Heart right ventricle (tissue), 16 donors: ENCODE results near the gene CA4. TPM values are rescaled to one million over a fixed set of nuclear protein-coding genes. Genes with fewer than 3 reads are reported as not detected.
A peak's percentile ranks its signal among the peaks of the same experiment; 100 is the strongest.

Experiments
- ATAC-seq, 8 donors: fragments of 200-7000 bp; cut with Tn5 transposase; one replicate each; pipeline ENCODE4 v1.9.1; 2020; ENCODE audit warnings: mild to moderate bottlenecking in 8 of 8, moderate library complexity in 8 of 8, moderate number of reproducible peaks in 1 of 8
- DNase-seq, 2 donors: peaks; one replicate each; pipeline ENCODE4 v3.0.0-alpha.2; 2020
- H3K27ac ChIP-seq, 10 donors: fragments of 200-600 bp; sonication (generic) in 2 of 10; one replicate each; pipeline versions ENCODE4 v1.5.0 to v1.8.0; 2020 to 2022; ENCODE audit warnings: mild to moderate bottlenecking in 3 of 10
- H3K27me3 ChIP-seq, 7 donors: fragments of 200-600 bp; one replicate each; pipeline ENCODE4 v1.8.0; 2021 to 2022; ENCODE audit warnings: mild to moderate bottlenecking in 2 of 7
- H3K36me3 ChIP-seq, 9 donors: fragments of 200-600 bp; sonication (generic) in 1 of 9; one replicate each; pipeline versions ENCODE4 v1.5.0 to v1.8.0; 2020 to 2022; ENCODE audit warnings: mild to moderate bottlenecking in 2 of 9
- H3K4me1 ChIP-seq, 9 donors: fragments of 200-600 bp; sonication (generic) in 1 of 9; one replicate each; pipeline versions ENCODE4 v1.5.0 to v1.8.0; 2020 to 2022; ENCODE audit warnings: mild to moderate bottlenecking in 4 of 9
- H3K4me3 ChIP-seq, 10 donors: fragments of 200-600 bp; sonication (generic) in 2 of 10; one replicate each; pipeline versions ENCODE4 v1.5.0 to v1.8.0; 2020 to 2022; ENCODE audit warnings: mild to moderate bottlenecking in 7 of 10, moderate library complexity in 2 of 10
- H3K9me3 ChIP-seq, 11 donors: fragments of 200-600 bp in 10 of 11; sonication (generic) in 2 of 11; one replicate each; pipeline versions ENCODE4 v1.5.0 to v1.8.0; 2013 to 2022; ENCODE audit warnings: mild to moderate bottlenecking in 2 of 11, control low read depth in 1 of 11, moderate library complexity in 1 of 11
- WGBS, 2 donors: extraction: QIAGEN DNeasy Blood & Tissue Kit; methylation state at CpG; one replicate each; pipeline ENCODE4 v1.1.7; 2013; ENCODE audit warnings: inconsistent platforms in 1 of 2; 5-methylcytosine and 5-hydroxymethylcytosine counted together
- intact Hi-C, 10 donors: fragments of 100-400 bp; cut with DNase I; formaldehyde crosslinking; loops; one replicate each; pipeline versions ENCODE4 v1.11.1 to v1.14.2; 2022
- polyA plus RNA-seq, 2 donors: library from polyadenylated mRNA; stranded (reverse); fragments of 200-250 nt; gene quantifications; one replicate each; pipeline ENCODE4 v1.2.3, GENCODE V29; 2013
- total RNA-seq, 10 donors: library from RNA; stranded (reverse); fragmentation: NEBNext Ultra II Directional in 3 of 10; extraction: Animal tissue kit (Norgen Biotek cat#: 25700) in 3 of 10; gene quantifications; one replicate each; pipeline versions ENCODE4 v1.2.1 to v1.2.4, GENCODE V29; 2021 to 2023
- TF ChIP-seq, protein P1 (sequence below), 9 donors: fragments of 200-600 bp; sonication (generic) in 2 of 9; IDR thresholded peaks; one replicate each; pipeline versions ENCODE4 v1.5.0 to v1.8.0; 2021 to 2022; ENCODE audit warnings: antibody characterized with exemption in 9 of 9, mild to moderate bottlenecking in 5 of 9, moderate library complexity in 1 of 9
- donor health status: Arrhythmogenic right ventricular cardiomyopathy.
- donor health status: ischemic (EF 13 %, LVEDD 7.1; RV severe dilation, severe dysfunction).
- donor health status: healthy with polysubstance abuse.
- donor health status: DM: no; HTN: yes; CAD: no.
- donor health status: DM: no; HTN: no; CAD: no.
- donor health status: ischemic (EF 25% LVEDD 6.9; RV normal size, moderate dysfunction).
- donor health status: ischemic (EF 25% LVEDD 5.7; RV mildly dilated, moderate dysfunction).
- donor health status: healthy.
- donor health status: DM: yes; HTN: yes; CAD: no.
- donor health status: Ischemic cardiomyopathy.
- donor health status: ischemic (EF 35%, LVEDD 5.7; RV mildly dilated, moderate dysfunction).
- donor health status: nonischemic (EF 11% LVEDD 7.7; RV severe dilation, severe dysfunction).
- donor health status: DM: yes; HTN: yes; CAD: no.
- donor health status: PGD.
- donor health status: ischemic (EF 29% LVEDD 5.4; RV normal size, mild dysfunction).
- donor health status: nonischemic (EF 23%, LVEDD 6.1; RV moderate dilation, normal function).

CA4 gene
- total and polyA plus RNA-seq, 12 donors: 5.7 to 57.8 (median 16.2) TPM

DNA sequence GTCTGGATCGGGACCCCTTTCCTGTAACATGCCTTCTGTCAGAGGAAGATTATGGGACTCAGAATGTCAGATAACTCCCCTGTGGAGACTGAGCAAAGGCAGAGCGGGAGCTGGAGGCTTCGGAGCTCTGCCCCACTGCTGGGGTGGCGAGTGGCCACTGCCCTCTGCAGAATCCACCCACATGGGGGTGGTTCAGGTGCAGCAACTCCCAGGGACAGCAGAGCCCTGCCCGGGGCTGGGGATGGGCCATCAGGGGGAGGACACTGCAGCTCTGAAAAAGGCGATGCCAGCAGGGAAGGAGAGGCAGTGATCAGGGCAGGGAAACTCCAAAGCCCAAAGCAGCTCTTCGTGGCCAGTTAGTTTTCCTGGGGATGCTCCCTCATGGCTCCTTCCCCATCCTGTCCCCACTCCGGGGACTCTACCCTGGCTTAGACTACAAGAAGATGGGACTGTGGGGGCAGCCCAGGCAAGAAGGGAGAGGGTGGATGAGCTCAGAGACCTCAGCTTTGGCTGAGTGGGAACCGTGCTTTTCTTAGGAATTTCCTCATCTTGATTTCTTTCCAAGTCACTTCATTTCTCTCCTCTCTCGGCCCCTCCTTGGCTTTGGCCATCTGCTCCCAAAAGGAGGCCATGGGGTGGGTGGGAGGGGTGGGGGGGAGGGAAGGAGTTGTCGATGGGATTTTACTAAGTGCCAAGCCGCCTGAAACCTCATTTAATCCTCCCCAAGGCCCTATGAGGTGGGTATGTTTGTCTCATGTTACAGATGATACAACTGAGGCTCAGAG is 4.0 kb downstream of the CA4 start:
- intact Hi-C loops: loop anchor here in 1 of 10 donors (5.0 kb wide), 1 partner anchor 274 kb away; no protein-coding TSS in a partner anchor
- ATAC-seq (peak in 3 of 8 donors; percentile 12 to 26 (median 15)), DNase-seq (no peak)
- no peaks in the 10 kb centered on the region for H3K36me3 ChIP-seq
- 42 to 54% methylated on average over 12 of the region's 12 CpGs for WGBS, 2 donors
- no peaks in the 10 kb centered on the region for H3K9me3 ChIP-seq
- H3K27me3 ChIP-seq: peaks cover 14 to 81% (median 49%) of the 10 kb centered on the region in 7 donors
- peak overlapping the region in 3 of 10 donors; percentile 5 to 10 (median 7) for H3K4me3 ChIP-seq
- TF ChIP-seq, protein P1, sequence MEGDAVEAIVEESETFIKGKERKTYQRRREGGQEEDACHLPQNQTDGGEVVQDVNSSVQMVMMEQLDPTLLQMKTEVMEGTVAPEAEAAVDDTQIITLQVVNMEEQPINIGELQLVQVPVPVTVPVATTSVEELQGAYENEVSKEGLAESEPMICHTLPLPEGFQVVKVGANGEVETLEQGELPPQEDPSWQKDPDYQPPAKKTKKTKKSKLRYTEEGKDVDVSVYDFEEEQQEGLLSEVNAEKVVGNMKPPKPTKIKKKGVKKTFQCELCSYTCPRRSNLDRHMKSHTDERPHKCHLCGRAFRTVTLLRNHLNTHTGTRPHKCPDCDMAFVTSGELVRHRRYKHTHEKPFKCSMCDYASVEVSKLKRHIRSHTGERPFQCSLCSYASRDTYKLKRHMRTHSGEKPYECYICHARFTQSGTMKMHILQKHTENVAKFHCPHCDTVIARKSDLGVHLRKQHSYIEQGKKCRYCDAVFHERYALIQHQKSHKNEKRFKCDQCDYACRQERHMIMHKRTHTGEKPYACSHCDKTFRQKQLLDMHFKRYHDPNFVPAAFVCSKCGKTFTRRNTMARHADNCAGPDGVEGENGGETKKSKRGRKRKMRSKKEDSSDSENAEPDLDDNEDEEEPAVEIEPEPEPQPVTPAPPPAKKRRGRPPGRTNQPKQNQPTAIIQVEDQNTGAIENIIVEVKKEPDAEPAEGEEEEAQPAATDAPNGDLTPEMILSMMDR (IDR thresholded peaks at IDR 0.05): no peak
- H3K27ac ChIP-seq: peak overlapping the region in 7 of 10 donors; percentile 0 to 65 (median 60)
- H3K4me1 ChIP-seq: peaks cover 10 to 71% (median 43%) of the 10 kb centered on the region in 9 donors

DNA sequence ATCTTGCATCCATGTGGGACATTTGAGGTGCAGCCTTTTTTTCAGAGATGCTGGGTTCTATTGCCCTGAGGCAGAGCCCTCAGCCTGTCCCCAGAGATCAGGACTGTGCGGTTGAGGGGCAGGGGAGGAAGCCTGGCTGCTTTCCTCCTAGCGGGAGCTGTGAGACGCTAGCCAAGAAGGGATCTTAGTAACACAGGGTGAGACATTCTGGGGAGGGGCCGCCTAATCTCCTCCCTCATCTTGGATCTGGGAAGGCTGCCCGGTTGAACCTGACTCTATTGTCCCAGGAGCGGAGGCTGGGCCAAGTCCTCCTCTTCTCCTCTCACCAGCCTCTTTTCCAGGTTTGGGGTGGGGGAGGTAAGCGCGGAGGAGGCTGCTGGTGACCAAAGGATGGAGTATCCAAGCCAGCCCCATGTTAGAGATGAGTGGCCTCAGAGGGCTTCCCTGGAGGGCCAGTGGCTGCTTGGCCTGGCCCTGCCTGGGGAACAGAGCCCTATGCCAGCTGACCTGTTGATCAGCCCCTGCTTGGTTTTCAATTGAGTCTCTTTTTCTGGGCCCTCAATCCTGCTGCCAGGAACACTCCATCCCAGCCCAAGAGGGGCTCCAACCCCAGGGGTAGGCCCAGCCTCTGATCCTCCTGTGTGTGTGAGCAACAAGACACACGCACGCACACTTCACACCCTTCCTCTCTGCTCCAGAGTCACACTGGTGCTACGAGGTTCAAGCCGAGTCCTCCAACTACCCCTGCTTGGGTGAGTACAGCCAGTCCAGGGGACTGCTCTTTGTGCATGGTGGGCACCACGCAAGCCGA is 5.0 kb downstream of the CA4 start:
- peak overlapping the region in 2 of 10 donors; percentile 7 for H3K4me3 ChIP-seq
- TF ChIP-seq, protein P1 (IDR thresholded peaks at IDR 0.05): no peak
- no peaks in the 10 kb centered on the region for H3K9me3 ChIP-seq
- H3K36me3 ChIP-seq: no peaks in the 10 kb centered on the region
- H3K27me3 ChIP-seq: peaks cover 4 to 81% (median 40%) of the 10 kb centered on the region in 7 donors
- DNase-seq: peak; percentile 42 to 62
- peaks cover 8 to 73% (median 45%) of the 10 kb centered on the region in 9 donors for H3K4me1 ChIP-seq
- H3K27ac ChIP-seq: peak overlapping the region; percentile 0 to 65 (median 32)
- WGBS, 2 donors: 48 to 52% methylated on average over 14 of the region's 14 CpGs
- peak in 7 of 8 donors; percentile 47 to 83 (median 74) for ATAC-seq
- intact Hi-C loops: loop anchor here in 1 of 10 donors (5.0 kb wide), 1 partner anchor 272 kb away; no protein-coding TSS in a partner anchor

DNA sequence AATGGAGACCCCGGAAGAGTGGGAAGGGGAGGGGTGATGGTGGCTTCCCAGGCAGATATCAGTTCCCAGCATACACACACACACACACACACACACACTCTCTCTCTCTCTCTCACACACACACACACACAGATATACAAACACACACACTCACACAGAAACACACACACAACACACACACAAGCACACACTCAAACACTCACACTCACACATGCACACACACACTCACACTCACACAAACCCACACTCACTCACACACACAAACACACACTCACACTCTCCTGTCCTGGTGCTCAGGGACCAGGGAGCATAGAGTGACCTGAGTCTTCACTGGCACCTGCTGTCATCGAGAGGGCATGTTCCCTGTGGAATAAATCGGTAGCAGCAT is 5.6 kb downstream of the CA4 start:
- DNase-seq (no peak), ATAC-seq (no peak)
- TF ChIP-seq, protein P1 (IDR thresholded peaks at IDR 0.05): no peak
- Histone ChIP-seq H3K4me1 (peaks cover 8 to 71% (median 39%) of the 10 kb centered on the region in 9 donors), H3K36me3 (no peaks in the 10 kb centered on the region), H3K4me3 (no peak overlapping the region), H3K27ac (peak overlapping the region in 4 of 10 donors; percentile 10 to 61 (median 38)), H3K27me3 (peaks cover 0 to 79% (median 34%) of the 10 kb centered on the region in 7 donors), H3K9me3 (no peaks in the 10 kb centered on the region)
- WGBS, 2 donors: 42 to 58% methylated on average over 3 of the region's 3 CpGs
- intact Hi-C loops: no loop called here

DNA sequence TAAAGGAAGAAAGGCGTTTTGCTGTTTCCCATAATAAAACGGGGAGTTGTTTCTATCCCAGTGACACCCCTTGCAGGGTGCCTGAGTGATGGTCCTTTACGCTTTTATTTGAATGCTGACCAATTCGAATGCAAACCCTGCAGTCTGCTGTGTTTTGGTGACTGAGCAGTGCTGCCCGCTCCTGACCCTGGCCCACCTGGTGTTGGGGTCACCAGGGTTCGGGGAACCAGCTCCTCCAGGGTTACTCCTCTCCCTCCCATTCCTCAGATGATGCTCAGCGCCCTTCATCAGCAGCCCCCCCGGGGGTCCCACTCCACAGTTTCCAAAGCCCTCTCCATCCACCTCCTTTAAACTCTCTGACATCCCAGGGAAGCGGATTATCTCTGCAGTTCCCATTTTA is 6.0 kb downstream of the CA4 start:
- H3K27me3 ChIP-seq: peaks cover 0 to 75% (median 30%) of the 10 kb centered on the region in 7 donors

More for the DNA sequence above, 6.0 kb downstream of the CA4 start:
- DNase-seq (no peak), ATAC-seq (no peak)
- Histone ChIP-seq H3K27ac (no peak overlapping the region), H3K36me3 (no peaks in the 10 kb centered on the region), H3K4me3 (no peak overlapping the region), H3K9me3 (no peaks in the 10 kb centered on the region), H3K4me1 (peaks cover 8 to 71% (median 37%) of the 10 kb centered on the region in 9 donors)
- TF ChIP-seq, protein P1 (IDR thresholded peaks at IDR 0.05): no peak
- intact Hi-C loops: no loop called here
- WGBS, 2 donors: 65 to 66% methylated on average over 9 of the region's 9 CpGs
